Progenitor cell of endocrine pancreas (in vitro differentiated cells): ENCODE data around the gene NRXN3. TPM values are rescaled to one million over a fixed set of nuclear protein-coding genes. Genes with fewer than 3 reads are reported as not detected.

Experiments
- DNase-seq: peaks from one replicate; pipeline ENCODE4 v3.0.0; 2021; ENCODE audit warnings: low spot score; ENCODE audit not compliant: unreplicated experiment
- H3K27ac Mint-ChIP-seq: 2 replicates; pipeline ENCODE4 v1.8.0; 2021; ENCODE audit warnings: mild to moderate bottlenecking, moderate library complexity, mixed read lengths
- H3K27me3 Mint-ChIP-seq: 2 replicates; pipeline ENCODE4 v1.8.0; 2021; ENCODE audit warnings: mixed read lengths
- H3K36me3 Mint-ChIP-seq: 2 replicates; pipeline ENCODE4 v1.8.0; 2022; ENCODE audit warnings: mixed read lengths; ENCODE audit not compliant: insufficient read depth
- H3K4me1 Mint-ChIP-seq: 2 replicates; pipeline ENCODE4 v1.8.0; 2021; ENCODE audit warnings: low read depth, mixed read lengths
- H3K4me3 Mint-ChIP-seq: 2 replicates; pipeline ENCODE4 v1.8.0; 2021; ENCODE audit warnings: low read depth, mild to moderate bottlenecking, moderate library complexity, mixed read lengths
- H3K9me3 Mint-ChIP-seq: 2 replicates; pipeline ENCODE4 v1.8.0; 2021; ENCODE audit warnings: low read depth, mixed read lengths
- total RNA-seq: library from RNA; stranded (reverse); gene quantifications from 2 replicates; pipeline ENCODE4 v1.2.1, GENCODE V29; 2021
- TF ChIP-seq, protein P1 (sequence below): fragments of 200-600 bp; sonication (generic); IDR thresholded peaks from one replicate; pipeline ENCODE4 v1.5.0; 2021; ENCODE audit warnings: antibody characterized with exemption, mild to moderate bottlenecking; ENCODE audit not compliant: unreplicated experiment

Gene NRXN3
- total RNA-seq, 1 donor from 2014 or later, result 22.1 TPM

DNA sequence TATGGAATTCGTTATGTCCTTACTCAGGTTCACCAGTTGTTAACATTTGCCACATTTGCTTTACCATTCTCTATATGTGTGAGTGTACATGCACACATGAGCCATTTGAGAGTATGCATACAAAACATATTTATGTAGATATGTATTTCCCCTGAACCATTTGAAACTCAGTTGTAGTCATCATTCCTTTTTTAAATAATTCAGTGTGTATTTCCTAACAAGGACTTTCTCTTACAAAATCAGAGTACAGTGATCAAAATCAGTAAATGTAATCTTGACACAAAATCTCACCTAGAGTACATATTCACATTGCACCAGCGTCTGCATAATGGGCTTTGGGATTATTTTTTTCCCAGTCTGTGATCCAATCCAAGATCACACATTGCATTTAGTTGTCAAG, 1656.2 kb downstream of the NRXN3 start:
- H3K9me3 Mint-ChIP-seq, result no peaks in the 10 kb centered on the region
- H3K27ac Mint-ChIP-seq, result no peak overlapping the region
- H3K4me3 Mint-ChIP-seq, result no peak overlapping the region
- TF ChIP-seq, protein P1, sequence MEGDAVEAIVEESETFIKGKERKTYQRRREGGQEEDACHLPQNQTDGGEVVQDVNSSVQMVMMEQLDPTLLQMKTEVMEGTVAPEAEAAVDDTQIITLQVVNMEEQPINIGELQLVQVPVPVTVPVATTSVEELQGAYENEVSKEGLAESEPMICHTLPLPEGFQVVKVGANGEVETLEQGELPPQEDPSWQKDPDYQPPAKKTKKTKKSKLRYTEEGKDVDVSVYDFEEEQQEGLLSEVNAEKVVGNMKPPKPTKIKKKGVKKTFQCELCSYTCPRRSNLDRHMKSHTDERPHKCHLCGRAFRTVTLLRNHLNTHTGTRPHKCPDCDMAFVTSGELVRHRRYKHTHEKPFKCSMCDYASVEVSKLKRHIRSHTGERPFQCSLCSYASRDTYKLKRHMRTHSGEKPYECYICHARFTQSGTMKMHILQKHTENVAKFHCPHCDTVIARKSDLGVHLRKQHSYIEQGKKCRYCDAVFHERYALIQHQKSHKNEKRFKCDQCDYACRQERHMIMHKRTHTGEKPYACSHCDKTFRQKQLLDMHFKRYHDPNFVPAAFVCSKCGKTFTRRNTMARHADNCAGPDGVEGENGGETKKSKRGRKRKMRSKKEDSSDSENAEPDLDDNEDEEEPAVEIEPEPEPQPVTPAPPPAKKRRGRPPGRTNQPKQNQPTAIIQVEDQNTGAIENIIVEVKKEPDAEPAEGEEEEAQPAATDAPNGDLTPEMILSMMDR, result no peak
- peaks cover 2% of the 10 kb centered on the region for H3K36me3 Mint-ChIP-seq
- H3K4me1 Mint-ChIP-seq, result peaks cover 8% of the 10 kb centered on the region
- no peaks in the 10 kb centered on the region for H3K27me3 Mint-ChIP-seq
- DNase-seq, result no peak

DNA sequence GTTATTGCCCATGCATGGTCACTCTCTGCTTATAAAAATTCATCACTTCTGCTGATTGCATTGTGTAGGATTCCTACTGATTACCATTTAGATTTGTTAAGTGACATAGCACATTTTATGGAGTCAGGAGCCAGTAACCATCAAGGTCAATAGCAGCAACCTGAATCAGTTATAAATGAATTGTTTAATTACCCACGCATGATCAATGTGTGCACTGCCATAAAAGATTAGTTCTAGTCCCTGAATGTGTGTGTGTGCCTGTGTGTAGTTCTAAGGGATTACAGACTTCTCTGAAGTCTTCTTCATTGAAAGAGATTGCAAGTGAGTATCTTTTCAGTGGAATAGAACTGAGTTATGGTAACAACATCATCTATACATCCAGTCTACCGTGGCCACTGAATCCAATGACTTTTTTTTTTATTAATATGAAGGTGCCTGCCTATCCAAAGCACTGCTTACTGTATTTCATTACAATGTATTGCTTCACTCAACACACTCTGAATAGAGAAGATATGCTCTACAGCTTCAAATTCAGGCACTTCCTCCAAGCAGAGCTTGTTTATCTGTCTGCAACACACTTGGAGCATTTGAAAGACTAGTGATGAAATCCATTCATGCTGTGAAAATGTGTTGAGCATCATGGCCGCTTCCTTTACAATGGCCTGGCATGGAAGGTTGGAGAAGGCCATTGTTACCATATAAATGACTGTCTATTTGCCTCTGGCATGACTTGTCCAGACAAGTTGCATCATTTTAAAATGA, 1659.4 kb downstream of the NRXN3 start:
- Mint-ChIP-seq H3K36me3 (peaks cover 2% of the 10 kb centered on the region), H3K27me3 (no peaks in the 10 kb centered on the region), H3K4me1 (peaks cover 4% of the 10 kb centered on the region), H3K9me3 (no peaks in the 10 kb centered on the region), H3K4me3 (no peak overlapping the region), H3K27ac (no peak overlapping the region)
- TF ChIP-seq, protein P1, result no peak
- no peak for DNase-seq

DNA sequence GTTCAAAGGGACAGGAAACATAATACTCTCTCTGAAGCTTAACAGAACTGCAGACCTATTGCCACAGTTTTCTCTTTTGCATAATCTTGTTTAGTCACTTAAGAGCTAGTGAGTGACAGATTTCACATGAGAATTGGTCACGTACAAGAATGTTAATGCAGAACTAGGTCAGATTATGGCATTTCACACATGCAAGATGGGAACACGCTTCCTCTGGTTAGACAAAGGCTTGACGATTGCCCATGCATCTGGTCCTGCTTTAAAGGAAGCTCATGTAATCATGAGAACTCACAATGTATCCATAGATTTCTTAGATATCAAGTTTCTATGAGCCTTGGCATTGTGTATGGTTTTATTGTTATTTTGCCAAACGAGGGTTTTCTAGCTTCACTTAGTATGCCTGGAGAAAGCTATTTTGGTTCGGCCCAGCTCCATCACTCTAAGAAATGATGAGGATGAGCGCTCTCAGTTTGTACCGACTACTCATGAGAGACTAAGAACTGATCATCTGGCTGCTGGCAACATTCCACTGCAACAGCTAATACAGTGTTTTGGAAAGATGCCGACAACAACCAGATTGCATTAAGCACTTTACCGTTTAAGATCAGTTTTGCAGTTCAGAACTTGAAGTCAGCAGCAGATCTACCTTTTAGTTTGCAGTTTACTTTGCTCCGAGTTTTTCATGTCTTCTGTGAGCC, 1661.2 kb downstream of the NRXN3 start:
- no peak for DNase-seq
- no peak overlapping the region for H3K27ac Mint-ChIP-seq

DNA sequence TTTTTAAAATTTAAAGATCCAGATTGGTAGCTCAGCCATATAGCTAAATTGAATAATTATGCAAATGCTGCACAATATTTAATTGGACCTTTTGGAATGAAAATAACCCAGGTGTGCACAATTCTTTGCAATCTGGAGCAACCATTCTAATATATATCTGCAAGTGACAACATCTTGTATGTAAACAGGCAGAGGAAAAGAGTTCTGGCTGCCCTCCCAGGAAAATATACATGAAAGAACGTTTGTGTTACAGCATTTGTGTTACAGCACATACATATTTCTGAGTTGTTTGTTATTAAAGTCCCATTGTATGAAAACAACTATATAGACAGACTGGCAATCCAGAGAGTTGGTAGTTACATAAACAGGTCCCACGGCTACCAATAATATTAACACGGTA, 1663.6 kb downstream of the NRXN3 start:
- no peak for DNase-seq
- no peaks in the 10 kb centered on the region for H3K9me3 Mint-ChIP-seq
- TF ChIP-seq, protein P1, result no peak
- H3K27ac Mint-ChIP-seq, result no peak overlapping the region
- H3K27me3 Mint-ChIP-seq, result no peaks in the 10 kb centered on the region
- H3K36me3 Mint-ChIP-seq, result no peaks in the 10 kb centered on the region
- H3K4me1 Mint-ChIP-seq, result no peaks in the 10 kb centered on the region
- no peak overlapping the region for H3K4me3 Mint-ChIP-seq

More for the DNA sequence above, 1661.2 kb downstream of the NRXN3 start:
- TF ChIP-seq, protein P1, result no peak
- H3K4me1 Mint-ChIP-seq, result no peaks in the 10 kb centered on the region
- no peak overlapping the region for H3K4me3 Mint-ChIP-seq
- H3K9me3 Mint-ChIP-seq, result no peaks in the 10 kb centered on the region
- H3K36me3 Mint-ChIP-seq, result peaks cover 2% of the 10 kb centered on the region
- no peaks in the 10 kb centered on the region for H3K27me3 Mint-ChIP-seq

DNA sequence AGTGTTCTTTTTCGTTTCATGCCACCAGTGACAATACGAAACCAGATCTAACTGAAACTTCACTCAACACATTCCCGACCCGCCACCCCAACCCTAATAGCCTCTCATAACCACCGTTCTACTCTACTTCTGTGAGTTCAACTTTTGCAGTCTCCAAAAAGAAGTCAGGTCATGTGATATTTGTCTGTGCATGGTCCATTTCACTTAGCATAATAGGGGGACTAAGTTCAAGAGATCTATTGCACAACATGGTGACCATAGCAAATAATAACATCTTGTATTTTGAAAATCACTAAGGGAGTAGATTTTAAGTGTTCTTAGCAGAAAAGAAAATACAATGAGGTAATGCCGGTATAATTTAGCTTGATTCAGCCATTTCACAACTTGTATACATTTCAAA, 1664.7 kb downstream of the NRXN3 start:
- H3K9me3 Mint-ChIP-seq, result no peaks in the 10 kb centered on the region
- no peaks in the 10 kb centered on the region for H3K27me3 Mint-ChIP-seq
- H3K4me3 Mint-ChIP-seq, result no peak overlapping the region
- H3K4me1 Mint-ChIP-seq, result no peaks in the 10 kb centered on the region
- TF ChIP-seq, protein P1, result no peak
- H3K36me3 Mint-ChIP-seq, result no peaks in the 10 kb centered on the region
- no peak overlapping the region for H3K27ac Mint-ChIP-seq
- DNase-seq, result no peak
